GM12874 (cell line): ENCODE measurements around the gene FGF5.

Experiments
- CTCF ChIP-seq: IDR thresholded peaks from 2 replicates; pipeline ENCODE4 v1.5.1; 2011; ENCODE audit warnings: low read depth, mild to moderate bottlenecking, control low read depth, low read length, moderate library complexity; ENCODE audit not compliant: insufficient read depth

Gene FGF5

GRCh38 chr4:80270868-80271267 lies 4.4 kb downstream of the FGF5 start:
- no peak for TF ChIP-seq CTCF

- no peak for TF ChIP-seq CTCF
Measured at GRCh38 chr4:80271801-80272200, 5.3 kb downstream of the FGF5 start.

- TF ChIP-seq CTCF, result no peak
Measured at GRCh38 chr4:80276931-80277330, 10.5 kb downstream of the FGF5 start.

- no peak for TF ChIP-seq CTCF
Measured at GRCh38 chr4:80279751-80280150, 13.3 kb downstream of the FGF5 start.

GRCh38 chr4:80286451-80286850 lies 20.0 kb downstream of the FGF5 start:
- TF ChIP-seq CTCF, result no peak

- no peak for TF ChIP-seq CTCF
Measured at GRCh38 chr4:80294206-80294605, 27.7 kb downstream of the FGF5 start.

GRCh38 chr4:80295336-80295735 lies 28.9 kb downstream of the FGF5 start:
- TF ChIP-seq CTCF, result no peak

GRCh38 chr4:80295826-80296225 lies 29.4 kb downstream of the FGF5 start:
- no peak for TF ChIP-seq CTCF
